ENCODE measurements around the gene OPCML.

The OPCML gene

GRCh38 chr11:133408402-133408801 lies 123.9 kb downstream of the OPCML start:
- DNase-seq: no peak

DNA sequence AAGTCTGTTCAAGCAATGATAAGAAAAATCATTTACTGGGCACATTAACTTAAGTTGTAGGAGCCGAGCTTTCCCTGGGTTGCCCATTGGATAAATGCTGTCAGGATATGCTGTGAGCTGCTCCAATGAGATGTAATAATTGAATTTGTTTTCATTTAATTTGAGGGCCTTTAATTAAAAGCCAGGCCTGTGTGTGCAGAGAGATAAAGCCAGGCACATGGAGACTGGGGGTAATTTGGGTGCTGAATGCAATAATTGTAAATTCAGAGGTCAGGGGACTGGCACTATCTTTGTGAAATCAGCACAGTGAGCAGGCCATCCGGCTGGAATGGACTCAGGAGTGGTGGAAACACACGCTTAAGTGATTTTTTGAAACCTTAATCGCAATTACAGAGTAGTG lies 125.8 kb downstream of the OPCML start:
- no peak for DNase-seq

DNA sequence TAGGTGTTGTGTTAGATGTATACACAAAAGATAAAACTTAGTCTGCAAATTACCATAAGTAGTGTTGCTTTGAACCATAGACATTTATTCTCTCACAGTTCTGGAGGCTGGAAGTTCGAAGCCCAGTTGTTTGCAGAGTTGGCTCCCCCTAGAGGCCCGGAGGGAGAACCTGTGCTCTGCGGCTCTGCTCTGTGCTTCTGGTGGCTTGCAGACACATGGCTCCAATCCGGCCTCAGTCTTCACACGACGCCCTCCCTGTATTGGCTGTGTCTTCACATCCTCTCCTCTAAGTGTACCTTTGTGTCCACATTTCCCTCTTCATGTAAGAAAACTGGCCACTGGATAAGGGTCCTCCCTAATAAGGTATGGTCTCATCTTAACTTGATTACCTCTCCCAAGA lies 128.4 kb downstream of the OPCML start:
- no peak for DNase-seq

DNA sequence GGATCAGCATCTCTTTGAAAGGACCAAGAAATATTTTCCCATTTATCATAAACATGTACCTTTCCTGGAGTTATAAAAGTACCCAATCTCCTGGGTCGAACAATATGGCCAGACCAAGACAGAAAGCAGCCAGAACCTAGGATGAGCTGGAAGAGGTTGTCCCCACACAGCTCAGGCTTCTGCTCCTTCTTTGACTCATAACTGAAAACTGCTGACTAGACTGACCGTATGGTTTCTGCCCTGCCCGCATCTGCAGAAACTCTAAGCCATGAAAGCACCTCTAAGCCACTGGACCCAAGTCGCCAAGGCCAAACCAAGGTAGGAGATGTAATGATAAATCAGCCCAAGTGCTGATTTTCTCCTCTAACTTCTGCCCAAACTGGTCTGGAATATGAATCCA lies 129.8 kb downstream of the OPCML start:
- DNase-seq: no peak

- DNase-seq: no peak
Measured at GRCh38 chr11:133399855-133400625, 132.3 kb downstream of the OPCML start.

- DNase-seq: no peak
Measured at GRCh38 chr11:133399294-133399693, 133.0 kb downstream of the OPCML start.

DNA sequence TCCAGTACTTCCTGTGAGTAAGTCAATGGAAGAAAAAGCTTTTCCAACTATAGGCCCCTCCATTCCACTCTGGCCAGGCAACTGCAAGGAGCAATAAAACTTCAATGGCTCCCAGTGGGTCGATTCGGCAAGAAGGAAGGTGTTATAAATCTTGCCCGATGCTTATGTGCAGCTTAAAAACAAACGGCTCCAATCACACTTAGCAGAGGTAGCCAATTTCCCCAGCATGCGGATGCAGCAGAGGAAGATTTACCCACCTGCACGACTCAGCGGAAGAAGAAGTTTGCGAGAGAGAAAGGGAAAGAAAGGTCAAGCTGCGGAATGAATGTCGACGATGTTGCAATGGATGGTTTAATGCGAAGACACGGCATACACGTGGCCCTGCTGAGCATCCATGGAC lies 141.5 kb downstream of the OPCML start:
- DNase-seq: no peak

- DNase-seq: no peak
Measured at GRCh38 chr11:133388975-133389568, 143.2 kb downstream of the OPCML start.

DNA sequence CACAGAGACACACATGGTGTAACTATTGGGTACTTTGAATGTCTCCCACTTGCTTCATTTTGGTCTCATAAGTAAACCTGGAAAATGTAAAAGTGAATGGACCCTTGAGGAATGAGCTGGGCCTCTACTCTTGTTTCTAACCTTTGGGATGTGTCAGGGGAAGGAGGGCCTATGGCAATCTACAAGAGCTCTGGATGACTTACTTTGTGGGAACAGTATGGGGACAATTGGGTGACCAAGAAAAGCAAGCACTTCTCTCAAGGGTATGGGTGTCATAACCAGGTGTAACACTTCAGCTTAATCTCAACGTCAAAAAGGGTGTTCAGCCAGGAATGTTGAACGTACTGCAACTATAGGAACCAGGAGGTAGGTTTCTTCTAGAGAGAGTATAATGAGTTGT lies 144.0 kb downstream of the OPCML start:
- no peak for DNase-seq

GRCh38 chr11:133386852-133387251 lies 145.4 kb downstream of the OPCML start:
- DNase-seq: no peak

GRCh38 chr11:133386262-133386661 lies 146.0 kb downstream of the OPCML start:
- no peak for DNase-seq

DNA sequence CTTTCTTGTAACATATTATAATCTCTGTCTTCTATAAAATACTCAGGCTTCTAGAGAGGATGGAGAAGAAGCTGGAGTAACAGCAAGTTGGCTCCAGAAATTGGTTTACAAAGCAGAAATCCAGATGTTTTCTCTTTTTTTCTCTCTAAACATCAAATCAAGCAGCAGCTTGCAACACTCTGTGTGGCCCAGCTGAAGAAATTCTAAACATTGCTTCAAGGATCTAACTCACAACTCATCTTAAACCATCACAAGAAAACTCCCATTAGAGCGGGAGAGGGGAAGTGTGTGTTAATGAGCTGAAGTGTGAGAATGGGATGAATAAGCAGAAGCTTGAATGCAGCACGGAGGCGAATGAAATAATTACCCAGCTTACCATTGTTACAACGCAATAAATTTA lies 146.5 kb downstream of the OPCML start:
- DNase-seq: no peak

DNA sequence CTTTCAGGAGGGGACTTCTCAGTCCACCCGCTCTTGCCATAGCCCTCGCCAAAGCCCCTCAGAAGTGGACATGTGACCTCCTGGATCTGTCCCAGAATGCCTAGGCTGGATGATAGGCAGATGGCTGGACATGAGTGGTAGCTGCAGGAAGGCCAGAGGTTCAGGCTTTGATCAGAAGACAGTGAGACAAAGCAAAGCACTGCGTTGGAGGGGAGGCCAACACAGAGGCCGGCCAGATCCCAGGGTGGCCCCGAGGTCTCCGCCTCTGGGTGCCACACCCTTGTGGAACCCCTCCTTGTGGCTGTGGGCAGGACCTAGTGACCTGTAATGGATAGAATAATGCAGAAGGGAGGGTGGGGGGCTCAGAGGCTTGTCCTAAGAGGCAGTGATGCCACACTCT lies 147.6 kb downstream of the OPCML start:
- DNase-seq: no peak

DNA sequence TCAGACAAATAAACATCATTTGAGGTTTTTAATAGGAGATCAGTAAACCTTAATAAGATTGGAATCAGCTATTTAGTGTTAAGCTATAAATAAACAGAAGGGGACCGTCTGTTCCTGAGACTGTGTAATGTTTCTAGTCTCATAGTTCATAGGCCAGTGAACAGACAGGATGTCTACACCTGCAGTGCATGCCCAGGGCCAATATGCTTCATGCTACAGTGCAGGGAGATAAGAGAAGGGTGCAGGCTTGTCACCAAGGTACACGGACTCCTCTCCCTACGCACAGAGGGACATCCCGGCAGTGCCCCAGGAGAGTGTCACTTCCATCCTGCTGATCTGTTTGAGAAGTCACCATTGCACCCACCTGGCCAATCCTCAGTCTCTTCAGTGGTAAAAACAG lies 148.6 kb downstream of the OPCML start:
- peak; percentile 31 for DNase-seq

DNA sequence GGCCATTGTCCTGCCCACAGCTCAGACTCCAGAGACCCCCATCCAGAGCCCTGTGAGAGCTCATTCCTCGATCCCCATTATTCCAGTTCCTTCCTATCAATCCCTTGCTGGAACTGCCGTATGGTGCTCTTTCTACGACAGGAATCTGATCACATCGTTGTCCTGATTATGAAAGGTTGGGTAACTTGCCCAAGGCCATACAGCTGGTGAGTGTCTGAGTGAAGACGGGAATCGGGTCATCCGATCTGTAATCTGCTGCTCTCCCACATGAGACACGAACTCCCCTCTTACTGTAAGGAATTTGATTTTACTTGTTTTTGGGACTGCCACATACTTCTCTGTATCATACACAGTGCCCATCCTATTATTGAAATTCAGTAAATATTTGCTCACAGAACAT lies 149.1 kb downstream of the OPCML start:
- DNase-seq: peak; percentile 18

- DNase-seq: no peak
Measured at GRCh38 chr11:133382131-133382812, 150.0 kb downstream of the OPCML start.

DNA sequence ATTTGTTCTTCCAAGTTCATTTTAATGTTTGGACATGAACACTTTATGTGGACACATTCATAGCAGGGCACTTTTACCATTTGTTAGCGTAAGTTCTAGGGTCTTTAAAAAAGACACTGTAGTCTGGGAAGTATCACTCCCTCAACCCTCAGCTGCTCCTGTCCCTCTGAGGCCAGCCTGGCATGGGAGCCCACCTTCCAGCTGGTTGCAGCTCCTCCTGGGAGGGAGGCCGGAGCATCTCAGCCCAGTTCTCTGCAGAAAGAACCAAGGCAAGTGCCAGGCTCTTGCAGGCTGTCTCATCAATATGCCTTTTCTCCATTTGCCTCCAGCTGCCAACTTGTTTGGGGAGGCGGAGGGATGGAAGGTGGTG lies 150.6 kb downstream of the OPCML start:
- no peak for DNase-seq

DNA sequence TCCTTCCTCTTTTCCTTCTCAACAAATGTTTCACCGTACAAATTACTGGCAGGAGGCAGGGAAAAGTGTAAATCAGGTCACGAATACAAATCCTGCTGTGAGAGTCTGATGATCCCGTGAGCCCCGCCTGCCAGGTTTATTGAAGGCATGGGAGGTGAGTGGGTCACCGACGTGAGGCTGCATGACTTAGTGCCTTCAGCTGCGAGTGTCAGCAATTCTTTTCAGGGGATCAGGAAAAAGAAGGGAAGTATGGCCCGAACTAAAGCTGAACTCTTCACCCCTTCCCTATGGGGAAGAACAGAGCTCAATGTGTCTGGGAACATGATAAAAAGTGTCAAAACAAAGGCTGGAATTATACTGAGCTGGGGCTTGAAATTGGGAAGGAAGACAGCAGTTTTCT lies 166.2 kb downstream of the OPCML start:
- DNase-seq: no peak

DNA sequence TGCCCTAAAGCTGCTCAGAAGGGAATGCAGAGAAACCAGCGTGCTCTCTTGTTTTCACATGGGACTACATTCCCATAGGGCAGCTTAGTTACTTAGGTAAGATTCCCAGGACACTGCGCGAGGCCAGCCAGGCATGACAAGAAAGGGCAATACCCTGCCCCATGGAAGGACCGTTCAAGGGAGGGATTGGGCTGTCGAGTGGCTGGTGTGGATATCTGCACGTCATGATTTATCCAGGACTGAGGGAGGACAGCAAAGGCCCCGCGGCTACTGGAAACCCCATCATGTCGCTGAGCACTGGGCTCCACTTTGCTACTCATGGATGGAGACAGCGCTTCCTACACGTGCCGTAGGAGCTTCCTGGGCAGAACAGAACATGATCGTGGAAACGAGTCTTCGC lies 169.4 kb downstream of the OPCML start:
- no peak for DNase-seq

DNA sequence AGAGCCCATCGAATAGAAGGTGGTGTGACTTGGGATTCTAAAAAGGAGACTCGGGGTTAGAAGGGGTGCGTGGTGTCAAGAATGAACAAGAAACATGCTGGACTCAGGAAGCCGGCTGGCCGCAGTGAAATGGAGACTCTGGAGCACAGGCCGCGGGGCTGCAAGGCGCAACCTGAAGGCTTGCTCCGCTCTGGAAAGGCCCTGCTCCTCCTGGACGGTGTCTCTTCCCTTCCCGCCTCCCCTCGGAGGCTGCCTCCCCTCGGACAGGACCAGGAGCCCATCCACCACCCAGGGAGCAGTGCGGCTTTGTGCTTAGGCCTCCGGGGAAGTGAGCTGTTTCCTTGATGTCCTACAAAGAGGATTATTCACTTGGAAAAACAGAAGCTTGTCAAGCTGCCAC lies 170.1 kb downstream of the OPCML start:
- DNase-seq: no peak

DNA sequence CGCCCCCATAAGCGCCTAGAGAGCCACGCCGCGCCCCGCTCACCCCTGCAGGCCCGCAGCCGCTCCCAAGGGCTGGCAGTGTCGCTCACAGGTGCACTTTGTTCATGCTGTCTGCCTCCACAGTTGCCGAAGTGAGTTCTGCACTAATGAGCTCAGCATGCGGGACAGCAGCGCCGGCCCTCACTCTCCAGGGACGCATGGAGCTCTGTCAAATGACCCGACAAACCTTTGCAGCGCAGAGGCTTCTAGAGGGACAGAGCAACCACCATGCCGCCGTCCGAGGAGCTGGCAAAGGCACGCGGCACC lies 170.7 kb downstream of the OPCML start:
- DNase-seq: no peak

DNA sequence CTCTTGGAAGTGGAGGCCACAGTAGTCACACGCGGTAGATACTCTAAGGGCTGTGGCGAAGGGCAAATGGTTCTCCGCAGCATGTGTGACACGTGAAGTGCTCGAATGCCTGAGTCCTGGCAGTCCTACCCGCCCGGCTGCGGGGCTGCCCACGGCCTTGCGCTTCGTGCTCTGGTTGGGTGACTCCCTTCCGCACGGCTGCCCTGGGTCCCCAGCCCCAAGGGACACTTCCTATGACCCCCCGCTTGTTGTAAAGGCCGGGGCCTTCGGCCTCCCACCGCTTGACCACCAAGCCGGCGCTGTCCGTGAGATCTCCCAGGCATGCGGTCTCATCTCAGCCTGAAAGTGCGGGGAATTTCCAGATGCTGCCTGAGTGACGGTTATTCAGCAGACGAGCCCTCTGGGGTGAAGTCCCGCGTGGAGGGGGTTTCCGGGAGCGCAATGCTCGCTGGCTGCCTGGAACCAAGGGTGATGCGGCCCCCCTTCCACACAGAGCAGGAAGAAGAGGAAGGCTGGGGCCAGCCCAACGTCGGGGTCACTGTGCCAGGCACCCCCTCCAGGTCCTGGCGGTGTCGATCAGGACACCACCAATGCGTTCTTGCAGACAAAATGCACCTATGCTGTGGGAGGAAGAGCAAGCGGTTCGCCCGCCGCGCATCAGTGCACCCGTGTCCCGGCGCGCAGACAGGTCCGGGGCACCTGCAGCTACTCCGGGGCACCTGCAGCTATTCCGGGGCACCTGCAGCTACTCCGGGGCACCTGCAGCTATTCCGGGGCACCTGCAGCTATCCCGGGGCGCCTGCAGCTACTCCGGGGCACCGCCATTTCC lies 171.2 kb downstream of the OPCML start:
- DNase-seq: no peak

GRCh38 chr11:133355095-133355494 lies 177.2 kb downstream of the OPCML start:
- DNase-seq: no peak

- no peak for DNase-seq
Measured at GRCh38 chr11:133354069-133354468, 178.2 kb downstream of the OPCML start.

Data from NCI-H82 (cell line).